Measurements from ENCODE around the gene DIP2C.

GRCh38 chr10:640673-641045, 48.8 kb downstream of the DIP2C start:
- TF ChIP-seq CTCF (IDR thresholded peaks at IDR 0.05), result no peak
- no peak for TF ChIP-seq POLR2A (IDR thresholded peaks at IDR 0.05)
